H1 (cell line): ENCODE measurements around the gene POLD4. TPM values are rescaled to one million over a fixed set of nuclear protein-coding genes. Genes with fewer than 3 reads are reported as not detected.

Source experiments
- CTCF ChIA-PET: fragments of 300-600 bp; sonication (Branson Sonifier 250); formaldehyde crosslinking; loops from one replicate; lab custom pipeline; 2021; ENCODE audit not compliant: partially characterized antibody; lab: Charles Lee
- POLR2A ChIA-PET: fragments of 300-600 bp; sonication (Branson Sonifier 250); formaldehyde crosslinking; loops from one replicate; lab custom pipeline; 2021; ENCODE audit warnings: inconsistent platforms; ENCODE audit not compliant: partially characterized antibody; lab: Charles Lee
- DNase-seq, 2 experiments: peaks; one replicate each; pipeline versions ENCODE4 v3.0.0 to v3.0.0-alpha.2; 2010 to 2022; ENCODE audit warnings: low spot score in 2 of 2, low read depth in 1 of 2, mixed read lengths in 1 of 2
- FAIRE-seq: peaks from 2 replicates; lab custom pipeline; 2011; peaks lifted over from hg19 to GRCh38; lab: Jason Lieb, UNC
- H2AFZ ChIP-seq: 2 replicates; pipeline ENCODE4 v1.8.1; 2012; ENCODE audit warnings: low read length, inconsistent platforms
- H2AK5ac ChIP-seq: 2 replicates; pipeline ENCODE4 v1.6.1; 2013; ENCODE audit warnings: low read depth, low read length
- H2BK120ac ChIP-seq: replicated peaks from 2 replicates; pipeline ENCODE3; 2013; ENCODE audit warnings: low read depth, low read length, inconsistent platforms
- H2BK12ac ChIP-seq: 2 replicates; pipeline ENCODE4 v1.6.1; 2013; ENCODE audit warnings: low read depth, low read length
- H2BK15ac ChIP-seq: 2 replicates; pipeline ENCODE4 v1.6.1; 2013; ENCODE audit warnings: low read length
- H2BK20ac ChIP-seq: 2 replicates; pipeline ENCODE4 v1.6.1; 2013; ENCODE audit warnings: low read length
- H2BK5ac ChIP-seq: 2 replicates; pipeline ENCODE4 v1.6.1; 2013; ENCODE audit warnings: low read depth, low read length
- H3K14ac ChIP-seq: 2 replicates; pipeline ENCODE4 v1.6.1; 2013; ENCODE audit warnings: inconsistent platforms; ENCODE audit not compliant: insufficient read length
- H3K18ac ChIP-seq: 2 replicates; pipeline ENCODE4 v1.6.1; 2013; ENCODE audit warnings: low read length; ENCODE audit errors: extremely low read depth
- H3K23ac ChIP-seq: 2 replicates; pipeline ENCODE4 v1.6.1; 2013; ENCODE audit warnings: inconsistent platforms; ENCODE audit not compliant: insufficient read length
- H3K23me2 ChIP-seq: 2 replicates; pipeline ENCODE4 v1.6.1; 2013; ENCODE audit warnings: low read depth, low read length
- H3K27ac ChIP-seq: 2 replicates; pipeline ENCODE4 v1.6.1; 2011; ENCODE audit warnings: low read depth, low read length, inconsistent platforms
- H3K27me3 ChIP-seq, 4 experiments: replicated peaks in 1 of 4; 1 replicate in 1 of 4; 2 replicates in 3 of 4; pipeline versions ENCODE4 v1.6.1 to v1.8.1; 2011 to 2013; ENCODE audit warnings: low read length in 3 of 4, mild to moderate bottlenecking in 3 of 4, inconsistent platforms in 2 of 4, mixed read lengths in 2 of 4, moderate library complexity in 1 of 4; ENCODE audit not compliant: control insufficient read depth in 3 of 4, insufficient read depth in 3 of 4; ENCODE audit errors: extremely low read depth in 1 of 4
- H3K36me3 ChIP-seq, 4 experiments: 2 replicates each; pipeline versions ENCODE4 v1.6.1 to v1.8.1; 2011 to 2013; ENCODE audit warnings: mild to moderate bottlenecking in 4 of 4, low read length in 3 of 4, moderate library complexity in 2 of 4, control low read depth in 1 of 4, inconsistent platforms in 1 of 4; ENCODE audit not compliant: insufficient read depth in 4 of 4, control insufficient read depth in 2 of 4
- H3K4ac ChIP-seq: replicated peaks from 2 replicates; pipeline ENCODE3; 2013; ENCODE audit warnings: low read length, low read depth, mixed read lengths, inconsistent platforms; ENCODE audit not compliant: insufficient read length
- H3K4me1 ChIP-seq, 4 experiments: replicated peaks in 1 of 4; 1 replicate in 1 of 4; 2 replicates in 3 of 4; pipeline versions ENCODE4 v1.6.1 to v1.8.1; 2011 to 2013; ENCODE audit warnings: low read length in 3 of 4, inconsistent platforms in 2 of 4, mixed read lengths in 1 of 4; ENCODE audit not compliant: insufficient read depth in 4 of 4, control insufficient read depth in 3 of 4
- H3K4me2 ChIP-seq, 2 experiments: 2 replicates each; pipeline versions ENCODE4 v1.6.1 to v1.8.1; 2011 to 2013; ENCODE audit warnings: low read depth in 2 of 2, low read length in 2 of 2, control low read depth in 1 of 2, inconsistent platforms in 1 of 2, mild to moderate bottlenecking in 1 of 2; ENCODE audit not compliant: insufficient read depth in 1 of 2
- H3K4me3 ChIP-seq, 4 experiments: fragments of 200-600, 300-600 bp in 1 of 4; sonication (generic), shearing (Covaris generic), sonication (Bioruptor Twin) in 1 of 4; 2 replicates each; pipeline versions ENCODE4 v1.5.1 to v1.8.1; 2011 to 2016; ENCODE audit warnings: low read length in 4 of 4, low read depth in 3 of 4, control low read depth in 2 of 4, inconsistent platforms in 2 of 4, mild to moderate bottlenecking in 2 of 4, mixed read lengths in 1 of 4, moderate library complexity in 1 of 4; ENCODE audit not compliant: insufficient read depth in 2 of 4; ENCODE audit errors: extremely low read depth in 1 of 4
- H3K56ac ChIP-seq: replicated peaks from 2 replicates; pipeline ENCODE3; 2013; ENCODE audit warnings: low read depth, mild to moderate bottlenecking, mixed read lengths, low read length, inconsistent platforms; ENCODE audit not compliant: insufficient read length
- H3K79me1 ChIP-seq: 2 replicates; pipeline ENCODE4 v1.6.1; 2013; ENCODE audit warnings: low read depth, low read length, control low read depth
- H3K79me2 ChIP-seq, 2 experiments: 2 replicates each; pipeline versions ENCODE4 v1.6.1 to v1.8.1; 2012 to 2013; ENCODE audit warnings: low read length in 2 of 2, mild to moderate bottlenecking in 2 of 2, inconsistent platforms in 1 of 2; ENCODE audit not compliant: insufficient read depth in 2 of 2, control insufficient read depth in 1 of 2
- H3K9ac ChIP-seq, 4 experiments: replicated peaks in 1 of 4; 1 replicate in 1 of 4; 2 replicates in 3 of 4; pipeline versions ENCODE4 v1.6.1 to v1.8.1; 2011 to 2013; ENCODE audit warnings: low read depth in 3 of 4, low read length in 3 of 4, control low read depth in 2 of 4, mild to moderate bottlenecking in 2 of 4, moderate library complexity in 2 of 4, inconsistent platforms in 1 of 4; ENCODE audit errors: extremely low read depth in 1 of 4
- H3K9me3 ChIP-seq, 2 experiments: 2 replicates each; pipeline versions ENCODE4 v1.6.1 to v1.8.1; 2012 to 2013; ENCODE audit warnings: mild to moderate bottlenecking in 2 of 2, moderate library complexity in 2 of 2, control low read depth in 1 of 2, inconsistent platforms in 1 of 2, low read depth in 1 of 2, low read length in 1 of 2, mixed read lengths in 1 of 2; ENCODE audit not compliant: insufficient read depth in 2 of 2
- H4K20me1 ChIP-seq, 2 experiments: replicated peaks in 1 of 2; 2 replicates each; pipeline versions ENCODE3 to v1.8.1; 2011 to 2013; ENCODE audit warnings: inconsistent platforms in 2 of 2, low read length in 2 of 2, mild to moderate bottlenecking in 1 of 2; ENCODE audit not compliant: insufficient read depth in 2 of 2, control insufficient read depth in 1 of 2
- H4K5ac ChIP-seq: 2 replicates; pipeline ENCODE4 v1.6.1; 2013; ENCODE audit warnings: low read length, low read depth, mixed read lengths, inconsistent platforms; ENCODE audit not compliant: insufficient read length
- H4K8ac ChIP-seq: 2 replicates; pipeline ENCODE4 v1.8.0; 2013; ENCODE audit warnings: mild to moderate bottlenecking, moderate library complexity, low read length, inconsistent platforms; ENCODE audit not compliant: insufficient read depth; ENCODE audit errors: extremely low read depth
- H4K91ac ChIP-seq: replicated peaks from 2 replicates; pipeline ENCODE3; 2013; ENCODE audit warnings: low read length, mixed read lengths, inconsistent platforms; ENCODE audit not compliant: insufficient read length
- CEBPB ChIP-seq: IDR thresholded peaks from 2 replicates; pipeline ENCODE4 v1.6.1; 2012; ENCODE audit warnings: low read depth, low read length
- CHD1 ChIP-seq: IDR thresholded peaks from 2 replicates; pipeline ENCODE4 v1.6.1; 2012; ENCODE audit warnings: low read depth, low read length, improper control_type of control experiment
- CREB1 ChIP-seq: IDR thresholded peaks from 2 replicates; pipeline ENCODE4 v1.6.1; 2012; ENCODE audit warnings: inconsistent platforms
- CTBP2 ChIP-seq: IDR thresholded peaks from 2 replicates; pipeline ENCODE4 v1.7.0; 2011; ENCODE audit warnings: borderline replicate concordance, mild to moderate bottlenecking, moderate library complexity, mixed read lengths, low read length; ENCODE audit not compliant: insufficient read depth, insufficient read length
- CTCF ChIP-seq, 3 experiments: IDR thresholded peaks; 1 replicate in 2 of 3; 2 replicates in 1 of 3; pipeline versions ENCODE4 v1.5.1 to v1.6.1; 2011; ENCODE audit warnings: low read length in 3 of 3, mild to moderate bottlenecking in 3 of 3, inconsistent platforms in 2 of 3, low read depth in 1 of 3, moderate library complexity in 1 of 3; ENCODE audit not compliant: insufficient read depth in 1 of 3; ENCODE audit errors: control extremely low read depth in 1 of 3
- KDM1A ChIP-seq: fragments of 200-600, 300-600 bp; sonication (generic); IDR thresholded peaks from 2 replicates; pipeline ENCODE4 v1.7.1; 2016; ENCODE audit warnings: mild to moderate bottlenecking, low read length, borderline replicate concordance
- POLR2A ChIP-seq, 2 experiments: IDR thresholded peaks; 1 replicate in 1 of 2; 2 replicates in 1 of 2; pipeline ENCODE4 v1.6.1; 2011; ENCODE audit warnings: low read depth in 2 of 2, low read length in 2 of 2, mild to moderate bottlenecking in 2 of 2; ENCODE audit errors: control extremely low read depth in 1 of 2
- RXRA ChIP-seq: IDR thresholded peaks from 2 replicates; pipeline ENCODE4 v1.6.1; 2011; ENCODE audit warnings: low read depth, mild to moderate bottlenecking, low read length, moderate library complexity; ENCODE audit not compliant: insufficient read depth
- YY1 ChIP-seq: IDR thresholded peaks from 2 replicates; pipeline ENCODE4 v1.6.1; 2011; ENCODE audit warnings: low read depth, mild to moderate bottlenecking, low read length
- WGBS, 2 experiments: shearing (Covaris generic) in 1 of 2; methylation state at CpG; one replicate each; pipeline versions ENCODE4 v1.1.6 to v1.1.7; 2013 to 2015; ENCODE audit warnings: low lambda C conversion rate in 2 of 2, mixed read lengths in 2 of 2, inconsistent platforms in 1 of 2, low coverage in 1 of 2, missing lambda C conversion rate in 1 of 2; ENCODE audit not compliant: insufficient replicate concordance in 2 of 2, insufficient coverage in 1 of 2, insufficient read length in 1 of 2; ENCODE audit errors: extremely low coverage in 1 of 2, missing lambda C conversion rate in 1 of 2; 5-methylcytosine and 5-hydroxymethylcytosine counted together
- polyA plus RNA-seq, 7 experiments: library from polyadenylated mRNA; depleted of rRNA in 3 of 7; stranded (reverse) in 5 of 7; unstranded in 2 of 7; fragments of >200 nt in 5 of 7; fragments of 200-250 nt in 2 of 7; gene quantifications; 1 replicate in 5 of 7; 2 replicates in 1 of 7; 4 replicates in 1 of 7; pipeline versions ENCODE4 v1.2.1 to v1.2.3, GENCODE V29; 2011 to 2013; ENCODE audit warnings: missing spikeins in 2 of 7, mixed read lengths in 2 of 7
- total RNA-seq: library from RNA; stranded (reverse); fragmentation: NEBNext Ultra II Directional; extraction: Animal tissue kit (Norgen Biotek cat#: 25700); gene quantifications from 2 replicates; pipeline ENCODE4 v1.2.1, GENCODE V29; 2021

The POLD4 gene
- total and polyA plus RNA-seq, 2 of the 8 experiments (the other 6 are each of a cell fraction or from before 2014, with no cell fraction given): 21.2 to 46.7 TPM

GRCh38 chr11:67382276-67383136 is 29.2 kb upstream of the POLD4 start:
- Histone ChIP-seq H2BK120ac (no peak overlapping the region), H3K23me2 (no peaks in the 10 kb centered on the region), H3K4me2 (no peak overlapping the region; a peak in 1 of 4 replicates), H3K79me2 (no peaks in the 10 kb centered on the region), H2BK5ac (no peak overlapping the region), H2BK15ac (0 out of 2 replicates have a peak overlapping the region, but pooled peaks have one; percentile 75), H3K18ac (peak overlapping the region; percentile 6; the same call in 1 of the 2 replicates), H2BK12ac (no peak overlapping the region), H3K79me1 (no peaks in the 10 kb centered on the region), H3K27ac (no peak overlapping the region), H4K5ac (no peak overlapping the region), H4K8ac (no peak overlapping the region), H3K56ac (no peak overlapping the region), H3K4me3 (no peak overlapping the region), H2AK5ac (no peak overlapping the region), H4K91ac (no peak overlapping the region), H3K9ac (no peak overlapping the region), H3K4ac (no peak overlapping the region), H2AFZ (no peak overlapping the region), H3K14ac (no peak overlapping the region), H4K20me1 (peaks cover 0 to 2% of the 10 kb centered on the region in 2 experiments), H2BK20ac (no peak overlapping the region), H3K4me1 (peaks cover 0 to 11% (median 5%) of the 10 kb centered on the region in 4 experiments; a peak in 5 of 7 replicates), H3K9me3 (no peaks in the 10 kb centered on the region), H3K36me3 (no peaks in the 10 kb centered on the region), H3K23ac (no peak overlapping the region), H3K27me3 (peaks cover 0 to 16% (median 10%) of the 10 kb centered on the region in 4 experiments; a peak in 5 of 7 replicates)
- peak in 1 of 2 experiments; percentile 94 for DNase-seq
- peak; percentile 32 for FAIRE-seq
- WGBS, 2 experiments: 38% methylated on average over 16 of the region's 16 CpGs; no CpG with 5 or more reads in 1 of the 2 experiments
- POLR2A ChIA-PET: interaction anchor here (0.6 to 3.1 kb wide), 12 partner anchors 9 to 312 kb away, joined by 3 to 6 read pairs (median 3); partner anchors contain the start of genes CLCF1, POLD4 and PPP1CA
- CTCF ChIA-PET: interaction anchor here (0.5 to 34.8 kb wide), 45 partner anchors 9 to 330 kb away, joined by 3 to 1305 read pairs (median 4); partner anchors contain the start of genes CABP4, CLCF1, POLD4 and PPP1CA
- TF ChIP-seq YY1 (0 out of 2 replicates have a peak, but pooled peaks have one; percentile 11), RXRA (no peak), POLR2A (IDR thresholded peaks at IDR 0.05; ENCODE audit: control extremely low read depth in 1 of 2, low read depth in 2 of 2, low read length in 2 of 2) (no peak), CEBPB (no peak), CHD1 (no peak), KDM1A (no peak), CTCF (IDR thresholded peaks at IDR 0.05; ENCODE audit: control extremely low read depth in 1 of 3, insufficient read depth in 1 of 3, low read depth in 1 of 3, low read length in 3 of 3) (peak; percentile 95 to 99 (median 98)), CTBP2 (no peak), CREB1 (no peak)
